H1 (cell line): ENCODE measurements around the gene ALLC. TPM values are rescaled to one million over a fixed set of nuclear protein-coding genes. Genes with fewer than 3 reads are reported as not detected.

Experiments used
- CTCF ChIA-PET: fragments of 300-600 bp; sonication (Branson Sonifier 250); formaldehyde crosslinking; loops from one replicate; lab custom pipeline; 2021; ENCODE audit not compliant: partially characterized antibody; lab: Charles Lee
- POLR2A ChIA-PET: fragments of 300-600 bp; sonication (Branson Sonifier 250); formaldehyde crosslinking; loops from one replicate; lab custom pipeline; 2021; ENCODE audit warnings: inconsistent platforms; ENCODE audit not compliant: partially characterized antibody; lab: Charles Lee
- DNase-seq, 2 experiments: peaks; one replicate each; pipeline versions ENCODE4 v3.0.0 to v3.0.0-alpha.2; 2010 to 2022; ENCODE audit warnings: low spot score in 2 of 2, low read depth in 1 of 2, mixed read lengths in 1 of 2
- FAIRE-seq: peaks from 2 replicates; lab custom pipeline; 2011; peaks lifted over from hg19 to GRCh38; lab: Jason Lieb, UNC
- H2AFZ ChIP-seq: 2 replicates; pipeline ENCODE4 v1.8.1; 2012; ENCODE audit warnings: low read length, inconsistent platforms
- H2AK5ac ChIP-seq: 2 replicates; pipeline ENCODE4 v1.6.1; 2013; ENCODE audit warnings: low read depth, low read length
- H2BK120ac ChIP-seq: replicated peaks from 2 replicates; pipeline ENCODE3; 2013; ENCODE audit warnings: low read depth, low read length, inconsistent platforms
- H2BK12ac ChIP-seq: 2 replicates; pipeline ENCODE4 v1.6.1; 2013; ENCODE audit warnings: low read depth, low read length
- H2BK15ac ChIP-seq: 2 replicates; pipeline ENCODE4 v1.6.1; 2013; ENCODE audit warnings: low read length
- H2BK20ac ChIP-seq: 2 replicates; pipeline ENCODE4 v1.6.1; 2013; ENCODE audit warnings: low read length
- H2BK5ac ChIP-seq: 2 replicates; pipeline ENCODE4 v1.6.1; 2013; ENCODE audit warnings: low read depth, low read length
- H3K14ac ChIP-seq: 2 replicates; pipeline ENCODE4 v1.6.1; 2013; ENCODE audit warnings: inconsistent platforms; ENCODE audit not compliant: insufficient read length
- H3K18ac ChIP-seq: 2 replicates; pipeline ENCODE4 v1.6.1; 2013; ENCODE audit warnings: low read length; ENCODE audit errors: extremely low read depth
- H3K23ac ChIP-seq: 2 replicates; pipeline ENCODE4 v1.6.1; 2013; ENCODE audit warnings: inconsistent platforms; ENCODE audit not compliant: insufficient read length
- H3K23me2 ChIP-seq: 2 replicates; pipeline ENCODE4 v1.6.1; 2013; ENCODE audit warnings: low read depth, low read length
- H3K27ac ChIP-seq: 2 replicates; pipeline ENCODE4 v1.6.1; 2011; ENCODE audit warnings: low read depth, low read length, inconsistent platforms
- H3K27me3 ChIP-seq, 4 experiments: replicated peaks in 1 of 4; 1 replicate in 1 of 4; 2 replicates in 3 of 4; pipeline versions ENCODE4 v1.6.1 to v1.8.1; 2011 to 2013; ENCODE audit warnings: low read length in 3 of 4, mild to moderate bottlenecking in 3 of 4, inconsistent platforms in 2 of 4, mixed read lengths in 2 of 4, moderate library complexity in 1 of 4; ENCODE audit not compliant: control insufficient read depth in 3 of 4, insufficient read depth in 3 of 4; ENCODE audit errors: extremely low read depth in 1 of 4
- H3K36me3 ChIP-seq, 4 experiments: 2 replicates each; pipeline versions ENCODE4 v1.6.1 to v1.8.1; 2011 to 2013; ENCODE audit warnings: mild to moderate bottlenecking in 4 of 4, low read length in 3 of 4, moderate library complexity in 2 of 4, control low read depth in 1 of 4, inconsistent platforms in 1 of 4; ENCODE audit not compliant: insufficient read depth in 4 of 4, control insufficient read depth in 2 of 4
- H3K4ac ChIP-seq: replicated peaks from 2 replicates; pipeline ENCODE3; 2013; ENCODE audit warnings: low read length, low read depth, mixed read lengths, inconsistent platforms; ENCODE audit not compliant: insufficient read length
- H3K4me1 ChIP-seq, 4 experiments: replicated peaks in 1 of 4; 1 replicate in 1 of 4; 2 replicates in 3 of 4; pipeline versions ENCODE4 v1.6.1 to v1.8.1; 2011 to 2013; ENCODE audit warnings: low read length in 3 of 4, inconsistent platforms in 2 of 4, mixed read lengths in 1 of 4; ENCODE audit not compliant: insufficient read depth in 4 of 4, control insufficient read depth in 3 of 4
- H3K4me2 ChIP-seq, 2 experiments: 2 replicates each; pipeline versions ENCODE4 v1.6.1 to v1.8.1; 2011 to 2013; ENCODE audit warnings: low read depth in 2 of 2, low read length in 2 of 2, control low read depth in 1 of 2, inconsistent platforms in 1 of 2, mild to moderate bottlenecking in 1 of 2; ENCODE audit not compliant: insufficient read depth in 1 of 2
- H3K4me3 ChIP-seq, 4 experiments: fragments of 200-600, 300-600 bp in 1 of 4; sonication (generic), shearing (Covaris generic), sonication (Bioruptor Twin) in 1 of 4; 2 replicates each; pipeline versions ENCODE4 v1.5.1 to v1.8.1; 2011 to 2016; ENCODE audit warnings: low read length in 4 of 4, low read depth in 3 of 4, control low read depth in 2 of 4, inconsistent platforms in 2 of 4, mild to moderate bottlenecking in 2 of 4, mixed read lengths in 1 of 4, moderate library complexity in 1 of 4; ENCODE audit not compliant: insufficient read depth in 2 of 4; ENCODE audit errors: extremely low read depth in 1 of 4
- H3K56ac ChIP-seq: replicated peaks from 2 replicates; pipeline ENCODE3; 2013; ENCODE audit warnings: low read depth, mild to moderate bottlenecking, mixed read lengths, low read length, inconsistent platforms; ENCODE audit not compliant: insufficient read length
- H3K79me1 ChIP-seq: 2 replicates; pipeline ENCODE4 v1.6.1; 2013; ENCODE audit warnings: low read depth, low read length, control low read depth
- H3K79me2 ChIP-seq, 2 experiments: 2 replicates each; pipeline versions ENCODE4 v1.6.1 to v1.8.1; 2012 to 2013; ENCODE audit warnings: low read length in 2 of 2, mild to moderate bottlenecking in 2 of 2, inconsistent platforms in 1 of 2; ENCODE audit not compliant: insufficient read depth in 2 of 2, control insufficient read depth in 1 of 2
- H3K9ac ChIP-seq, 4 experiments: replicated peaks in 1 of 4; 1 replicate in 1 of 4; 2 replicates in 3 of 4; pipeline versions ENCODE4 v1.6.1 to v1.8.1; 2011 to 2013; ENCODE audit warnings: low read depth in 3 of 4, low read length in 3 of 4, control low read depth in 2 of 4, mild to moderate bottlenecking in 2 of 4, moderate library complexity in 2 of 4, inconsistent platforms in 1 of 4; ENCODE audit errors: extremely low read depth in 1 of 4
- H3K9me3 ChIP-seq, 2 experiments: 2 replicates each; pipeline versions ENCODE4 v1.6.1 to v1.8.1; 2012 to 2013; ENCODE audit warnings: mild to moderate bottlenecking in 2 of 2, moderate library complexity in 2 of 2, control low read depth in 1 of 2, inconsistent platforms in 1 of 2, low read depth in 1 of 2, low read length in 1 of 2, mixed read lengths in 1 of 2; ENCODE audit not compliant: insufficient read depth in 2 of 2
- H4K20me1 ChIP-seq, 2 experiments: replicated peaks in 1 of 2; 2 replicates each; pipeline versions ENCODE3 to v1.8.1; 2011 to 2013; ENCODE audit warnings: inconsistent platforms in 2 of 2, low read length in 2 of 2, mild to moderate bottlenecking in 1 of 2; ENCODE audit not compliant: insufficient read depth in 2 of 2, control insufficient read depth in 1 of 2
- H4K5ac ChIP-seq: 2 replicates; pipeline ENCODE4 v1.6.1; 2013; ENCODE audit warnings: low read length, low read depth, mixed read lengths, inconsistent platforms; ENCODE audit not compliant: insufficient read length
- H4K8ac ChIP-seq: 2 replicates; pipeline ENCODE4 v1.8.0; 2013; ENCODE audit warnings: mild to moderate bottlenecking, moderate library complexity, low read length, inconsistent platforms; ENCODE audit not compliant: insufficient read depth; ENCODE audit errors: extremely low read depth
- H4K91ac ChIP-seq: replicated peaks from 2 replicates; pipeline ENCODE3; 2013; ENCODE audit warnings: low read length, mixed read lengths, inconsistent platforms; ENCODE audit not compliant: insufficient read length
- CBX8 ChIP-seq: fragments of 300-800, 300-1000 bp; sonication (generic); IDR thresholded peaks from 2 replicates; pipeline ENCODE4 v1.7.1; 2016; ENCODE audit warnings: low read depth, low read length, borderline replicate concordance
- CHD1 ChIP-seq: IDR thresholded peaks from 2 replicates; pipeline ENCODE4 v1.6.1; 2012; ENCODE audit warnings: low read depth, low read length, improper control_type of control experiment
- whole genome bisulfite sequencing, 2 experiments: shearing (Covaris generic) in 1 of 2; methylation state at CpG; one replicate each; pipeline versions ENCODE4 v1.1.6 to v1.1.7; 2013 to 2015; ENCODE audit warnings: low lambda C conversion rate in 2 of 2, mixed read lengths in 2 of 2, inconsistent platforms in 1 of 2, low coverage in 1 of 2, missing lambda C conversion rate in 1 of 2; ENCODE audit not compliant: insufficient replicate concordance in 2 of 2, insufficient coverage in 1 of 2, insufficient read length in 1 of 2; ENCODE audit errors: extremely low coverage in 1 of 2, missing lambda C conversion rate in 1 of 2; 5-methylcytosine and 5-hydroxymethylcytosine counted together
- polyA plus RNA-seq, 7 experiments: library from polyadenylated mRNA; depleted of rRNA in 3 of 7; stranded (reverse) in 5 of 7; unstranded in 2 of 7; fragments of >200 nt in 5 of 7; fragments of 200-250 nt in 2 of 7; gene quantifications; 1 replicate in 5 of 7; 2 replicates in 1 of 7; 4 replicates in 1 of 7; pipeline versions ENCODE4 v1.2.1 to v1.2.3, GENCODE V29; 2011 to 2013; ENCODE audit warnings: missing spikeins in 2 of 7, mixed read lengths in 2 of 7
- total RNA-seq: library from RNA; stranded (reverse); fragmentation: NEBNext Ultra II Directional; extraction: Animal tissue kit (Norgen Biotek cat#: 25700); gene quantifications from 2 replicates; pipeline ENCODE4 v1.2.1, GENCODE V29; 2021

ALLC gene
- total and polyA plus RNA-seq, 2 of the 8 experiments (the other 6 are each of a cell fraction or from before 2014, with no cell fraction given) = not detected

- Histone ChIP-seq H4K91ac (no peak overlapping the region), H3K79me2 (no peaks in the 10 kb centered on the region), H3K23me2 (no peaks in the 10 kb centered on the region), H3K9ac (no peak overlapping the region), H4K5ac (no peak overlapping the region), H3K56ac (no peak overlapping the region), H3K36me3 (no peaks in the 10 kb centered on the region), H2BK120ac (no peak overlapping the region), H3K4me1 (no peaks in the 10 kb centered on the region), H3K4me3 (no peak overlapping the region), H3K27me3 (no peaks in the 10 kb centered on the region), H2AFZ (no peak overlapping the region), H3K79me1 (no peaks in the 10 kb centered on the region), H2AK5ac (no peak overlapping the region), H3K23ac (no peak overlapping the region), H3K9me3 (peaks cover 0 to 4% of the 10 kb centered on the region in 2 experiments; a peak in 1 of 4 replicates), H3K4ac (no peak overlapping the region), H2BK5ac (no peak overlapping the region), H3K18ac (no peak overlapping the region), H2BK12ac (no peak overlapping the region), H3K27ac (no peak overlapping the region), H4K8ac (no peak overlapping the region), H2BK15ac (no peak overlapping the region), H2BK20ac (no peak overlapping the region), H3K14ac (no peak overlapping the region), H3K4me2 (no peak overlapping the region), H4K20me1 (no peaks in the 10 kb centered on the region)
- FAIRE-seq = no peak
- WGBS, 2 experiments = 86% methylated on average over 5 of the region's 5 CpGs; no CpG with 5 or more reads in 1 of the 2 experiments
- CTCF ChIA-PET = interaction anchor here (0.8 to 9.8 kb wide), 7 partner anchors 9 to 84 kb away, joined by 3 to 79 read pairs (median 7); no protein-coding TSS in a partner anchor
- DNase-seq = no peak
- POLR2A ChIA-PET = no interaction called here
- TF ChIP-seq CBX8 = no peak
- TF ChIP-seq CHD1 = no peak
Observed at GRCh38 chr2:3742743-3743508, 84.9 kb downstream of the ALLC start.
